GM12878 (cell line): Measurements from ENCODE around the gene REPS2. TPM values are rescaled to one million over a fixed set of nuclear protein-coding genes. Genes with fewer than 3 reads are reported as not detected.

Experiments
- ATAC-seq: fragments of 200-7000 bp; cut with Tn5 transposase; 3 replicates; pipeline ENCODE4 v1.9.1; 2020; ENCODE audit warnings: mild to moderate bottlenecking, moderate library complexity
- BruUV-seq: library from RNA; stranded (reverse); fragments of 400-500 nt; replicated peaks from 2 replicates; lab custom pipeline; 2021; lab: Mats Ljungman, UMichigan
- CTCF ChIA-PET: fragments of 300-600 bp; sonication (Branson Sonifier 250); formaldehyde crosslinking; extraction: SDS; loops from one replicate; lab custom pipeline; 2021; ENCODE audit warnings: inconsistent platforms; lab: Yijun Ruan, JAX
- POLR2A ChIA-PET: fragments of 350-600 bp; formaldehyde crosslinking; extraction: SDS; loops from one replicate; lab custom pipeline; 2021; ENCODE audit warnings: inconsistent platforms; lab: Charles Lee
- RAD21 ChIA-PET: fragments of 300-600 bp; sonication (Branson Sonifier 250); formaldehyde crosslinking; loops from one replicate; lab custom pipeline; 2023; ENCODE audit warnings: antibody characterized with exemption; ENCODE audit not compliant: unreplicated experiment; lab: Charles Lee
- SMC1A ChIA-PET: fragments of 300-600 bp; sonication (Branson Sonifier 250); formaldehyde crosslinking; loops from one replicate; lab custom pipeline; 2023; ENCODE audit not compliant: unreplicated experiment, uncharacterized antibody; lab: Charles Lee
- DNase-seq: peaks from one replicate; pipeline ENCODE4 v3.0.0-alpha.2; 2011; ENCODE audit warnings: low read depth, low spot score
- FAIRE-seq: peaks from 3 replicates; lab custom pipeline; 2011; peaks lifted over from hg19 to GRCh38; lab: Jason Lieb, UNC
- H2AFZ ChIP-seq: 2 replicates; pipeline ENCODE4 v1.6.0; 2011; ENCODE audit warnings: low read depth, low read length, control low read depth; ENCODE audit not compliant: control insufficient read depth
- H3K27ac ChIP-seq: 2 replicates; pipeline ENCODE4 v1.5.1; 2011; ENCODE audit warnings: control low read depth; ENCODE audit not compliant: control insufficient read depth, insufficient read depth
- H3K27me3 ChIP-seq, 2 experiments: replicated peaks in 1 of 2; 2 replicates each; pipeline versions ENCODE4 v1.6.0 to v1.6.1; 2011; ENCODE audit warnings: low read length in 1 of 2; ENCODE audit not compliant: control insufficient read depth in 2 of 2, insufficient read depth in 2 of 2
- H3K36me3 ChIP-seq, 2 experiments: 2 replicates each; pipeline ENCODE4 v1.5.1; 2011; ENCODE audit warnings: low read length in 1 of 2; ENCODE audit not compliant: control insufficient read depth in 2 of 2, insufficient read depth in 2 of 2
- H3K4me1 ChIP-seq: 2 replicates; pipeline ENCODE4 v1.6.1; 2011; ENCODE audit warnings: mild to moderate bottlenecking, low read length, moderate library complexity, mixed read lengths; ENCODE audit not compliant: control insufficient read depth, insufficient read depth
- H3K4me2 ChIP-seq: 2 replicates; pipeline ENCODE4 v1.6.0; 2011; ENCODE audit warnings: control low read depth; ENCODE audit not compliant: control insufficient read depth, insufficient read depth
- H3K4me3 ChIP-seq: fragments of 200-600 bp; sonication (generic); 2 replicates; pipeline ENCODE4 v1.5.1; 2016
- H3K79me2 ChIP-seq: 2 replicates; pipeline ENCODE4 v1.6.0; 2011; ENCODE audit warnings: low read length; ENCODE audit not compliant: control insufficient read depth, insufficient read depth
- H3K9ac ChIP-seq: 2 replicates; pipeline ENCODE4 v1.8.0; 2011; ENCODE audit warnings: low read length, control low read depth, mixed read lengths; ENCODE audit not compliant: control insufficient read depth, insufficient read depth
- H3K9me3 ChIP-seq: replicated peaks from 3 replicates; pipeline ENCODE4 v1.5.1; 2011; ENCODE audit warnings: mild to moderate bottlenecking, low read length; ENCODE audit not compliant: control insufficient read depth, insufficient read depth
- H4K20me1 ChIP-seq: 2 replicates; pipeline ENCODE4 v1.6.0; 2011; ENCODE audit not compliant: control insufficient read depth, insufficient read depth
- ASH2L ChIP-seq: fragments of 300-600, 200-600 bp; sonication (generic); IDR thresholded peaks from 2 replicates; pipeline ENCODE4 v1.6.1; 2017; ENCODE audit warnings: low read depth, mild to moderate bottlenecking, borderline replicate concordance
- CBX5 ChIP-seq: sonication (generic); IDR thresholded peaks from 2 replicates; pipeline ENCODE4 v1.6.1; 2016; ENCODE audit warnings: low read depth, moderate library complexity, mild to moderate bottlenecking, inconsistent platforms
- CHD2 ChIP-seq: IDR thresholded peaks from 2 replicates; pipeline ENCODE4 v1.6.1; 2011; ENCODE audit warnings: low read depth, low read length, improper control_type of control experiment, borderline replicate concordance
- HCFC1 ChIP-seq: fragments of 150-350 bp; IDR thresholded peaks from 2 replicates; pipeline ENCODE4 v1.6.1; 2014; ENCODE audit warnings: low read length
- HDGF ChIP-seq: fragments of 450-650 bp; IDR thresholded peaks from 2 replicates; pipeline ENCODE4 v1.6.1; 2016; ENCODE audit warnings: antibody characterized with exemption
- MYB ChIP-seq: fragments of 150-350 bp; IDR thresholded peaks from 2 replicates; pipeline ENCODE4 v1.6.1; 2014; ENCODE audit warnings: mild to moderate bottlenecking, low read depth, low read length, borderline replicate concordance
- RAD21 ChIP-seq: IDR thresholded peaks from 2 replicates; pipeline ENCODE4 v1.6.1; 2011; ENCODE audit warnings: mild to moderate bottlenecking, low read depth, low read length, moderate library complexity; ENCODE audit not compliant: insufficient read depth
- SMAD1 ChIP-seq: fragments of 450-650 bp; IDR thresholded peaks from 2 replicates; pipeline ENCODE4 v1.6.1; 2018; ENCODE audit warnings: mild to moderate bottlenecking, low read depth; ENCODE audit not compliant: partially characterized antibody
- SMAD5 ChIP-seq: IDR thresholded peaks from 2 replicates; pipeline ENCODE4 v1.6.1; 2016; ENCODE audit warnings: antibody characterized with exemption, low read depth
- SMARCA5 ChIP-seq: fragments of 450-650 bp; IDR thresholded peaks from 2 replicates; pipeline ENCODE4 v1.6.1; 2017; ENCODE audit warnings: mild to moderate bottlenecking
- WGBS: methylation state at CpG from one replicate; pipeline ENCODE4 v1.1.6; 2016; ENCODE audit warnings: low lambda C conversion rate; ENCODE audit not compliant: insufficient replicate concordance, insufficient coverage; ENCODE audit errors: missing lambda C conversion rate; 5-methylcytosine and 5-hydroxymethylcytosine counted together
- in situ Hi-C: fragments of 300-500 bp; cut with MboI; formaldehyde crosslinking; loops from 9 replicates; pipeline ENCODE4 v1.14.3; 2018; ENCODE audit warnings: mixed read lengths
- intact Hi-C: fragments of 100-400 bp; cut with micrococcal nuclease; formaldehyde crosslinking; loops from one replicate; pipeline ENCODE4 v1.14.2; 2022; ENCODE audit not compliant: unreplicated experiment
- polyA plus RNA-seq, 11 experiments: library from polyadenylated mRNA; depleted of rRNA in 4 of 11; unstranded in 6 of 11; stranded (reverse) in 5 of 11; fragments of >200 nt; fragmentation: Nextera tagmentation in 4 of 11; fragmentation: Illumina TruSeq in 1 of 11; extraction: Ambion mirVana in 4 of 11; extraction: Trizol in 1 of 11; gene quantifications; 1 replicate in 1 of 11; 2 replicates in 10 of 11; pipeline versions ENCODE4 v1.2.1 to v1.2.3, GENCODE V29; 2011 to 2016; ENCODE audit warnings: inconsistent platforms in 2 of 11, missing spikeins in 2 of 11, low read depth in 1 of 11
- total RNA-seq, 4 experiments: library from RNA; depleted of rRNA in 3 of 4; stranded (reverse); fragments of >200 nt in 3 of 4; fragmentation: Illumina TruSeq in 1 of 4; extraction: Trizol in 1 of 4; gene quantifications; 2 replicates each; pipeline versions ENCODE4 v1.2.1 to v1.2.3, GENCODE V29; 2013 to 2021
- TF ChIP-seq, protein P1 (sequence below), 3 experiments: IDR thresholded peaks in 2 of 3; conservative IDR thresholded peaks in 1 of 3; 2 replicates each; pipeline ENCODE4 v1.5.1; 2011; ENCODE audit warnings: low read depth in 3 of 3, low read length in 3 of 3, mild to moderate bottlenecking in 3 of 3, control low read depth in 2 of 3, moderate library complexity in 2 of 3, inconsistent platforms in 1 of 3, mixed read lengths in 1 of 3; ENCODE audit not compliant: control insufficient read depth in 2 of 3, insufficient read depth in 1 of 3; ENCODE audit errors: extremely low read depth in 1 of 3
- TF ChIP-seq, protein P2 (sequence below): IDR thresholded peaks from 2 replicates; pipeline ENCODE4 v1.6.1; 2012; ENCODE audit warnings: low read depth, low read length, improper control_type of control experiment
- TF ChIP-seq, protein P3 (sequence below): IDR thresholded peaks from 2 replicates; pipeline ENCODE4 v1.6.1; 2011; ENCODE audit warnings: borderline replicate concordance, low read depth, mild to moderate bottlenecking, moderate library complexity, low read length; ENCODE audit not compliant: insufficient read depth, poor library complexity, severe bottlenecking

REPS2 gene
- total and polyA plus RNA-seq, 10 of the 15 experiments (the other 5 are each of a cell fraction or from before 2014, with no cell fraction given): 2.1 to 6.8 (median 3.9) TPM

DNA sequence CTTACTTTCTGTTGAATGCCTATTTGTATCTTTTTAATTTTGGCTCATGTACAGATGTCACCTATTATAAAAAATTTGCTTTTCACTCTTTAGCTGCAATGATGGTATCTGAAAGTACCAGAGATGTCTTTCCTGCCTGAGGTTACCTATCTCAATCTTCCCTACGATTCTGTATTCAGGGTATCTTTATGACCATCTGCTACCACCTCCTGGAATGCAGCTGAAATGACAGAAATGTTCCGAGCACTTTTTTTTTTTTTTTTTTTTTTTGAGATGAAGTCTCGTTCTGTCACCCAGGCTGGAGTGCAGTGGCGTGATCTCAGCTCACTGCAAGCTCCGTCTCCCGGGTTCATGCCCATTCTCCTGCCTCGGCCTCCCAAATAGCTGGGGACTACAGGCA, 136.4 kb downstream of the REPS2 start:
- Histone ChIP-seq H3K27ac (no peak overlapping the region), H2AFZ (no peak overlapping the region), H3K4me2 (no peak overlapping the region), H3K9ac (no peak overlapping the region), H4K20me1 (no peaks in the 10 kb centered on the region), H3K79me2 (no peaks in the 10 kb centered on the region), H3K4me1 (no peaks in the 10 kb centered on the region), H3K36me3 (no peaks in the 10 kb centered on the region), H3K9me3 (no peaks in the 10 kb centered on the region), H3K27me3 (no peaks in the 10 kb centered on the region; a peak in 1 of 4 replicates), H3K4me3 (no peak overlapping the region)
- intact Hi-C loops (no loop called here), in situ Hi-C loops (no loop called here)
- FAIRE-seq (peak; percentile 49), ATAC-seq (peak; percentile 56), DNase-seq (no peak)
- 30% methylated on average over 7 of the region's 7 CpGs for WGBS
- BruUV-seq: no TSS peak
- TF ChIP-seq, protein P1, sequence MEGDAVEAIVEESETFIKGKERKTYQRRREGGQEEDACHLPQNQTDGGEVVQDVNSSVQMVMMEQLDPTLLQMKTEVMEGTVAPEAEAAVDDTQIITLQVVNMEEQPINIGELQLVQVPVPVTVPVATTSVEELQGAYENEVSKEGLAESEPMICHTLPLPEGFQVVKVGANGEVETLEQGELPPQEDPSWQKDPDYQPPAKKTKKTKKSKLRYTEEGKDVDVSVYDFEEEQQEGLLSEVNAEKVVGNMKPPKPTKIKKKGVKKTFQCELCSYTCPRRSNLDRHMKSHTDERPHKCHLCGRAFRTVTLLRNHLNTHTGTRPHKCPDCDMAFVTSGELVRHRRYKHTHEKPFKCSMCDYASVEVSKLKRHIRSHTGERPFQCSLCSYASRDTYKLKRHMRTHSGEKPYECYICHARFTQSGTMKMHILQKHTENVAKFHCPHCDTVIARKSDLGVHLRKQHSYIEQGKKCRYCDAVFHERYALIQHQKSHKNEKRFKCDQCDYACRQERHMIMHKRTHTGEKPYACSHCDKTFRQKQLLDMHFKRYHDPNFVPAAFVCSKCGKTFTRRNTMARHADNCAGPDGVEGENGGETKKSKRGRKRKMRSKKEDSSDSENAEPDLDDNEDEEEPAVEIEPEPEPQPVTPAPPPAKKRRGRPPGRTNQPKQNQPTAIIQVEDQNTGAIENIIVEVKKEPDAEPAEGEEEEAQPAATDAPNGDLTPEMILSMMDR (IDR thresholded peaks at IDR 0.05 in 2 of 3, conservative IDR thresholded peaks at IDR 0.05 in 1 of 3; ENCODE audit: control insufficient read depth in 2 of 3, extremely low read depth in 1 of 3, insufficient read depth in 1 of 3, low read depth in 3 of 3, low read length in 3 of 3): peak in 1 of 3 experiments; percentile 14; a peak in 1 of 6 replicates
- TF ChIP-seq RAD21 (peak; percentile 49), ASH2L (no peak)
- SMC1A ChIA-PET: interaction anchor here (0.7 to 1.5 kb wide), 6 partner anchors 8 to 254 kb away, joined by 3 to 8 read pairs (median 3); no protein-coding TSS in a partner anchor
- RAD21 ChIA-PET: interaction anchor here (1.2 to 1.6 kb wide), 2 partner anchors 200 to 257 kb away, joined by 3 read pairs; no protein-coding TSS in a partner anchor
- CTCF ChIA-PET: interaction anchor here (0.7 to 2.3 kb wide), 8 partner anchors 9 to 388 kb away, joined by 3 to 10 read pairs (median 4); no protein-coding TSS in a partner anchor
- POLR2A ChIA-PET: no interaction called here

DNA sequence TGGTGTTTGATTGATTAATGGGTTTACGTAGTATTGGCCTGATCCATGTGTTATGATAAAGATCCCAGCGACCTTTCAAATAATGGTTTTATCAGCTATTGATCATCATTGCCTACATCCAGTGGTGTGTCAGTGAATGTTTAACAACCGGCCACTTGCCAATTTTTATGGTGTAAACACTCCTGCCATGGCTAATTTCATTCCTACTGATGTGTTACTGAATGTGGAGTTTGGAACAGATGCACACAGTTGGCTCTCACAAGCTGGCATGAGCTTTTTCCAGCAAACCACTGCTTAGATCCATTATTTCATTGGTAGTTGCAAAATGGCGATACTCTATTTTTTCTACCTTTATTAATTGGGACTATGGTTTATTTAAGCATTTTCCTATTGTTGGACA, 139.9 kb downstream of the REPS2 start:
- RAD21 ChIA-PET: no interaction called here
- POLR2A ChIA-PET: no interaction called here
- CTCF ChIA-PET: no interaction called here
- H3K36me3 ChIP-seq: no peaks in the 10 kb centered on the region
- no TSS peak for BruUV-seq
- SMC1A ChIA-PET: no interaction called here
- no peak for DNase-seq
- no peaks in the 10 kb centered on the region for H3K79me2 ChIP-seq
- H3K27ac ChIP-seq: no peak overlapping the region
- no peak overlapping the region for H3K4me3 ChIP-seq
- 16% methylated on average over 4 of the region's 4 CpGs for WGBS
- no peak overlapping the region for H3K9ac ChIP-seq
- intact Hi-C loops (no loop called here), in situ Hi-C loops (no loop called here)
- no peaks in the 10 kb centered on the region for H3K4me1 ChIP-seq
- no peak overlapping the region for H2AFZ ChIP-seq
- peaks cover 0 to 2% of the 10 kb centered on the region in 2 experiments; a peak in 2 of 4 replicates for H3K27me3 ChIP-seq
- no peaks in the 10 kb centered on the region for H3K9me3 ChIP-seq
- no peaks in the 10 kb centered on the region for H4K20me1 ChIP-seq
- FAIRE-seq: no peak
- no peak for ATAC-seq
- H3K4me2 ChIP-seq: no peak overlapping the region
- TF ChIP-seq HDGF: no peak
- no peak for TF ChIP-seq SMAD5
- no peak for TF ChIP-seq SMARCA5
- TF ChIP-seq, protein P2, sequence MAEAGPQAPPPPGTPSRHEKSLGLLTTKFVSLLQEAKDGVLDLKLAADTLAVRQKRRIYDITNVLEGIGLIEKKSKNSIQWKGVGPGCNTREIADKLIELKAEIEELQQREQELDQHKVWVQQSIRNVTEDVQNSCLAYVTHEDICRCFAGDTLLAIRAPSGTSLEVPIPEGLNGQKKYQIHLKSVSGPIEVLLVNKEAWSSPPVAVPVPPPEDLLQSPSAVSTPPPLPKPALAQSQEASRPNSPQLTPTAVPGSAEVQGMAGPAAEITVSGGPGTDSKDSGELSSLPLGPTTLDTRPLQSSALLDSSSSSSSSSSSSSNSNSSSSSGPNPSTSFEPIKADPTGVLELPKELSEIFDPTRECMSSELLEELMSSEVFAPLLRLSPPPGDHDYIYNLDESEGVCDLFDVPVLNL: no peak
- TF ChIP-seq MYB: no peak
- no peak for TF ChIP-seq SMAD1
- TF ChIP-seq, protein P3, sequence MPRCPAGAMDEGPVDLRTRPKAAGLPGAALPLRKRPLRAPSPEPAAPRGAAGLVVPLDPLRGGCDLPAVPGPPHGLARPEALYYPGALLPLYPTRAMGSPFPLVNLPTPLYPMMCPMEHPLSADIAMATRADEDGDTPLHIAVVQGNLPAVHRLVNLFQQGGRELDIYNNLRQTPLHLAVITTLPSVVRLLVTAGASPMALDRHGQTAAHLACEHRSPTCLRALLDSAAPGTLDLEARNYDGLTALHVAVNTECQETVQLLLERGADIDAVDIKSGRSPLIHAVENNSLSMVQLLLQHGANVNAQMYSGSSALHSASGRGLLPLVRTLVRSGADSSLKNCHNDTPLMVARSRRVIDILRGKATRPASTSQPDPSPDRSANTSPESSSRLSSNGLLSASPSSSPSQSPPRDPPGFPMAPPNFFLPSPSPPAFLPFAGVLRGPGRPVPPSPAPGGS: no peak
- no peak for TF ChIP-seq HCFC1
- no peak for TF ChIP-seq CHD2
- no peak for TF ChIP-seq CBX5
